ENCODE results near the gene NFASC.

Gene NFASC

DNA sequence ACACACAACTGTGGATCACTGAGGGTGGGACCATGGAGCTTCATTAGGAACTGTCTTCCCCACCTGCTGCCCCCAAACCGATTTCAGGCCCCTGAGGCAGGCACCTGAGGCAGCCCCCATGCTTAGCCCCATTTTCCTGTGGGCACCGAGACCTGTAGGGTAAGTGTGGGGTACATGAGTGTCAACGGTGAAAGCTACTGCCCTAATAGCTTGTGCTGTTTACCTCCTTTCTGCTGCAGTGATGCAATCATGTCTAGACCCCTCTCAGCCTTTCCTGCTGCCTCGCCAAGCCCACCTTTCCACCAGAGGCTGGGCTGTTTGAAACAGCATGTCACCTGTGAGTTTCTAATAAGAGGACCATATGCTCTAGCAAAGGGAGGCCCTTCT lies 53.0 kb downstream of the NFASC start:
- no peak for DNase-seq
- H3K27me3 ChIP-seq, result no peaks in the 10 kb centered on the region
- H3K4me1 ChIP-seq, result peaks cover 0 to 5% (median 2%) of the 10 kb centered on the region in 4 donors
- no peaks in the 10 kb centered on the region for H3K9me3 ChIP-seq
- H3K27ac ChIP-seq, result no peak overlapping the region
- H3K4me3 ChIP-seq, result no peak overlapping the region
- intact Hi-C loops (cut with DNase I; ENCODE audit: low total_unique reads), result no loop called here
- no peaks in the 10 kb centered on the region for H3K36me3 ChIP-seq
- TF ChIP-seq, protein P1, sequence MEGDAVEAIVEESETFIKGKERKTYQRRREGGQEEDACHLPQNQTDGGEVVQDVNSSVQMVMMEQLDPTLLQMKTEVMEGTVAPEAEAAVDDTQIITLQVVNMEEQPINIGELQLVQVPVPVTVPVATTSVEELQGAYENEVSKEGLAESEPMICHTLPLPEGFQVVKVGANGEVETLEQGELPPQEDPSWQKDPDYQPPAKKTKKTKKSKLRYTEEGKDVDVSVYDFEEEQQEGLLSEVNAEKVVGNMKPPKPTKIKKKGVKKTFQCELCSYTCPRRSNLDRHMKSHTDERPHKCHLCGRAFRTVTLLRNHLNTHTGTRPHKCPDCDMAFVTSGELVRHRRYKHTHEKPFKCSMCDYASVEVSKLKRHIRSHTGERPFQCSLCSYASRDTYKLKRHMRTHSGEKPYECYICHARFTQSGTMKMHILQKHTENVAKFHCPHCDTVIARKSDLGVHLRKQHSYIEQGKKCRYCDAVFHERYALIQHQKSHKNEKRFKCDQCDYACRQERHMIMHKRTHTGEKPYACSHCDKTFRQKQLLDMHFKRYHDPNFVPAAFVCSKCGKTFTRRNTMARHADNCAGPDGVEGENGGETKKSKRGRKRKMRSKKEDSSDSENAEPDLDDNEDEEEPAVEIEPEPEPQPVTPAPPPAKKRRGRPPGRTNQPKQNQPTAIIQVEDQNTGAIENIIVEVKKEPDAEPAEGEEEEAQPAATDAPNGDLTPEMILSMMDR (IDR thresholded peaks at IDR 0.05), result no peak

DNA sequence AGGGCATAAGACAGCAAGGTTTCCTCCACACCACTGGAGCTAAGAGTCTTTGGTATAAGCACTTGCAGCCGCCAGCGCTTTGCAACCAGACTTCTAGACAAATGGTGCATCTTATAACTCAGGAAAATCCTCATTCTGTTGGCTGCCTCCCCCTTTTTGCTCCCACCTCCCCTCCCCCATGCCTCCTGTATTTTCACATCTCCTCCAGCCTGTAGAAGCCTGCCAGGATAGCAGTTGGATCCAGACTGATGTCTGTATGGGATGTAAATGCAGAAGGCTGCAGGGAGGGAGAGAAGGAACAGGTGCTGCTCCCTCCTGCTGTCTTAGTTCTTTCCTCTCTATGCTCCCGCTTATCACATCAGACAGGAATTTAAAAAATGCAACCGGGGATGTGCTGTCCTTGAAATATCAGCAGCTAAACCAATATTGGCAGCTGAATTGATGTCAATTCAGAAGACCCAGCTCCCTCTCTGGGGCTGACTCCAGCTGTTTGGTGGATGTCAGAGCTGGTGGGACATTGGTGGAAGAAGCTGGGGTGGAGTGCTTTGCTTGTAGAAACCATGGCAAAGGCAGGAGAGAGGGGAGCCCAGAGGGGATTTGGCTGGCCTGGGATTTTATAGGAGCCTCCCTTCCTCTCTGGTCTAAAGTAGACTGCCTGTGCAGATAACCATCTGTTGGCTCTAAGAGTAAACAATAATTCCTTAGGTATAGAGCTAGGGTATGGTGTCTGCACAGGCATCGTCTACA lies 53.5 kb downstream of the NFASC start:
- no peaks in the 10 kb centered on the region for H3K27me3 ChIP-seq
- H3K27ac ChIP-seq, result no peak overlapping the region
- intact Hi-C loops (cut with DNase I; ENCODE audit: low total_unique reads), result no loop called here
- H3K36me3 ChIP-seq, result no peaks in the 10 kb centered on the region
- DNase-seq, result no peak
- TF ChIP-seq, protein P1 (IDR thresholded peaks at IDR 0.05), result no peak
- peaks cover 0 to 5% (median 2%) of the 10 kb centered on the region in 4 donors for H3K4me1 ChIP-seq
- no peaks in the 10 kb centered on the region for H3K9me3 ChIP-seq
- no peak overlapping the region for H3K4me3 ChIP-seq

DNA sequence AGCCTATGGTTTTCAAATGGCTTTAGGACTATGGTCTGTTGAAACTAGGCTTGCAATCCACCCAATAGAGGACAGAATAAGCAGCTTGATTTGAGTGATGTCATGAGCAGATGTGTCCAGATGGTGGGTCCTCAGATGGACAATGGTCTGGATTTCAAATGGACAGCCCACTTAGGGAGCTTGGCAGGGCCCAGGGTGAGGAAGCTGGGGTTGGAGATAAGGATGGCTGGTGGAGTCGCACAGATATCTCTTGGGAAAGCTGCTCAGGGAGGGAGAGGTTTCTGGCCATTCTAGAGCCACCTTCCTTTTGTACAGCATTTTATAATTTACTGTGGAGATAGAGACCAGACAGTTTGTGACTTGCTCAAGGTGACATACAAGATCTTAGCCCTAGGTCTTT lies 55.0 kb downstream of the NFASC start:
- Histone ChIP-seq H3K27ac (no peak overlapping the region), H3K27me3 (no peaks in the 10 kb centered on the region), H3K4me3 (no peak overlapping the region), H3K36me3 (no peaks in the 10 kb centered on the region), H3K9me3 (no peaks in the 10 kb centered on the region), H3K4me1 (peaks cover 0 to 5% (median 2%) of the 10 kb centered on the region in 4 donors)
- DNase-seq, result no peak
- TF ChIP-seq, protein P1 (IDR thresholded peaks at IDR 0.05), result no peak
- intact Hi-C loops (cut with DNase I; ENCODE audit: low total_unique reads), result no loop called here

DNA sequence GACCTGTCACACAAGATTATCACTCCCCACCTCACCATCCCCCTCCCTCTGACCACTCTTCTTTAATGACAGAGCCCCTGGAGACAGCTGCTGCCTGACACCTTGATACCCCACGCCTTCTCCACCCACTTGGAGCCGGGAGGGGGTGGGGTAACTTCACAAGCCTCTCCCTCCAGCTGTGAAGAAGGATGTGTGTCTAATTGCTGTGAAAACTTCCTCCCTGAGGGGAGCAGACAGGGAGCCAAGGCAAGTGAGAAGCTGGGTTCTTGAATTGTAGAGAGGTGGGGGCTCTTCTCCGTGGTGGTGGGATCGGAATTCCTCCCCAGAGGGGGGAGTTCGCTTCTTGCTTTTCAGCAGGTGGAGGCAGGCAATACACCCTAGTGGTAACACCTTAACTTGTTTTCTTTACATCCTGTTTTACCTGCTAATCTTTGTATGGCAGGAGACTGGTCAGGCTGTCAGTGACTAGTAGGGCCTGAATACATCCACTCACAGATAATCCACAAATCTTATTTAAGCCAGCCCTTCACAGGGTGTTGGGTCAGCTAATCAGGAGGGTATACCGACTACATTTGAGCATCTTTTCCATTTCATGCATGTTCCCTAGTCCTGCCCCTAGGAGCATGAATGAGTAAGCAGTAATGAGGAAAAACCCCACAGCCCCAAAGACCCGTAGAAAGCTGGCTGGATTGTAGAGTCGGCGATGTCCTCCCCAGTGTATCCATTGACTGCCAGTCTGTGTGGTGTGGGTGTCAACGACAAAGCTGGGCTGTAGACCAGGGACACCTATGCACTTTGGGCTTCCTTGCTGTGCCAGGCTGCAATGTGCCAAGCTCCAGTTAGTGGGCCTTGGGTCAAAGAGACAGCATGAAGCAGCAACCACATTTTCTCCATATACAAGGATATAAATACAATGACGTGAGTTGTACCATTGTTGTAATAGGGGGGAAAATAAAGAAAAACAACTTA lies 57.3 kb downstream of the NFASC start:
- Histone ChIP-seq H3K4me3 (no peak overlapping the region), H3K4me1 (peaks cover 0 to 5% (median 2%) of the 10 kb centered on the region in 4 donors), H3K27ac (no peak overlapping the region), H3K9me3 (no peaks in the 10 kb centered on the region), H3K36me3 (no peaks in the 10 kb centered on the region), H3K27me3 (no peaks in the 10 kb centered on the region)
- intact Hi-C loops (cut with DNase I; ENCODE audit: low total_unique reads), result no loop called here
- no peak for DNase-seq
- TF ChIP-seq, protein P1 (IDR thresholded peaks at IDR 0.05), result no peak

DNA sequence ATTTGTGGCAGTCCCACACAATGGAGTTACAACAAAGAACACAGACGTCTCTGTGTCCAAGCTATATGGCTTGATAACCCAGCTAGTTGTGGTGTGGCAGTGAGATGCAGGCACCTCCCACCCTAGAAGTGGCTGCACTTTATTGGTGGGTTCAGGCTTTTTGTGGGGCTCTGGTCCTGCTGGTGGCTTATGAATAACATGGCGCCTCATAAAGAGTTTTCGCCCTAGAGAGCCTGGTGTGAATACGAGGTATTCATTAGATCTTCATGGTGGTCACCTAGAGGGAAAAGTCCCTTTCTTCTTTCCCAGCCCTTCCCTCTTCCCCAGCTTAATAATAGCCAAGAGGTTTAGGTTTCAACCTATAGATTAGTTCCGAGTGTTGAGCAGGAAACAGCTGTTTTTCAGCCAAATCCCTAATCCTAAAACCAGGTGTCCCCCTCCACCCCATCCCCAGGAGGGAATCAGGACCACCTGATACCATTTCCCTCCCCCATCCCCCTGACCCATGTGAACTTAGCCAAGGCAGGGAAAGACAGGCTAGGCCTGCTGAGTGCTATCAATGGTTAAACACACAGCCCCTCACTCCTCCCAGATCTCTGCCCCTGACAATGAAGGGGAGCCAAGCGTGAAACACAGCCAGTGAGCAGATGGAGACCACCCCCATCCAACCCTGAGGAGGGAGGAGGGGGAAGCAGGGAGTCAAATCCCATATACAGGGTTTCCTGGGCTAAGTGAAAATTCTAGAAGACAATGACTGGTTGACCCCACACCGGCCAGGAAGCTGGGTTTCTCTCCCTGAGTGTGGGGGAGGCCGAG lies 58.2 kb downstream of the NFASC start:
- H3K4me1 ChIP-seq, result peaks cover 0 to 5% (median 2%) of the 10 kb centered on the region in 4 donors
- no peak overlapping the region for H3K27ac ChIP-seq
- H3K36me3 ChIP-seq, result no peaks in the 10 kb centered on the region
- TF ChIP-seq, protein P1 (IDR thresholded peaks at IDR 0.05), result no peak
- H3K4me3 ChIP-seq, result no peak overlapping the region
- no peaks in the 10 kb centered on the region for H3K9me3 ChIP-seq
- intact Hi-C loops (cut with DNase I; ENCODE audit: low total_unique reads), result no loop called here
- H3K27me3 ChIP-seq, result no peaks in the 10 kb centered on the region
- no peak for DNase-seq
